Measurements from ENCODE around the gene SORCS2.

- no peak for TF ChIP-seq EZH2phosphoT487 (IDR thresholded peaks at IDR 0.05; ENCODE audit: insufficient read depth, low read depth)
- no peak for TF ChIP-seq EZH2 (IDR thresholded peaks at IDR 0.05; ENCODE audit: insufficient read depth, poor library complexity, severe bottlenecking)
Observed at GRCh38 chr4:7788193-7788592, 595.9 kb downstream of the SORCS2 start.

All from GM23248 (cell line).